Measurements from ENCODE around the gene GRIN1.

- TF ChIP-seq, protein P1, sequence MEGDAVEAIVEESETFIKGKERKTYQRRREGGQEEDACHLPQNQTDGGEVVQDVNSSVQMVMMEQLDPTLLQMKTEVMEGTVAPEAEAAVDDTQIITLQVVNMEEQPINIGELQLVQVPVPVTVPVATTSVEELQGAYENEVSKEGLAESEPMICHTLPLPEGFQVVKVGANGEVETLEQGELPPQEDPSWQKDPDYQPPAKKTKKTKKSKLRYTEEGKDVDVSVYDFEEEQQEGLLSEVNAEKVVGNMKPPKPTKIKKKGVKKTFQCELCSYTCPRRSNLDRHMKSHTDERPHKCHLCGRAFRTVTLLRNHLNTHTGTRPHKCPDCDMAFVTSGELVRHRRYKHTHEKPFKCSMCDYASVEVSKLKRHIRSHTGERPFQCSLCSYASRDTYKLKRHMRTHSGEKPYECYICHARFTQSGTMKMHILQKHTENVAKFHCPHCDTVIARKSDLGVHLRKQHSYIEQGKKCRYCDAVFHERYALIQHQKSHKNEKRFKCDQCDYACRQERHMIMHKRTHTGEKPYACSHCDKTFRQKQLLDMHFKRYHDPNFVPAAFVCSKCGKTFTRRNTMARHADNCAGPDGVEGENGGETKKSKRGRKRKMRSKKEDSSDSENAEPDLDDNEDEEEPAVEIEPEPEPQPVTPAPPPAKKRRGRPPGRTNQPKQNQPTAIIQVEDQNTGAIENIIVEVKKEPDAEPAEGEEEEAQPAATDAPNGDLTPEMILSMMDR (IDR thresholded peaks at IDR 0.05), result no peak
- no peak for TF ChIP-seq POLR2A (IDR thresholded peaks at IDR 0.05)
These were observed 64.0 kb downstream of the GRIN1 start for GRCh38 chr9:137202966-137203365.

All from Peyer's patch (tissue), 4 donors.